Natural killer cell (primary cell): ENCODE measurements around the gene AP3M1. TPM values are rescaled to one million over a fixed set of nuclear protein-coding genes. Genes with fewer than 3 reads are reported as not detected.
A peak's percentile ranks its signal among the peaks of the same experiment; 100 is the strongest.

Source experiments
- ATAC-seq, 3 donors: fragments of 150-1000 bp in 2 of 3; fragments of 200-7000 bp in 1 of 3; cut with Tn5 transposase; 1 replicate in 1 of 3; 2 replicates in 2 of 3; pipeline ENCODE4 v1.10.0; 2021; ENCODE audit warnings: mild to moderate bottlenecking in 2 of 3, moderate library complexity in 2 of 3
- DNase-seq, 2 donors: peaks; one replicate each; pipeline versions ENCODE4 v3.0.0 to v3.0.0-alpha.2; 2013 to 2021; ENCODE audit warnings: mixed read lengths in 1 of 2
- H3K27ac ChIP-seq: one replicate; pipeline ENCODE4 v1.5.1; 2013; ENCODE audit warnings: mild to moderate bottlenecking, low read length
- H3K27me3 ChIP-seq: one replicate; pipeline ENCODE4 v1.6.1; 2013; ENCODE audit warnings: low read length; ENCODE audit not compliant: control insufficient read depth, insufficient read depth
- H3K36me3 ChIP-seq: one replicate; pipeline ENCODE4 v1.6.1; 2013; ENCODE audit warnings: low read length; ENCODE audit not compliant: control insufficient read depth, insufficient read depth
- H3K4me1 ChIP-seq: one replicate; pipeline ENCODE4 v1.6.1; 2013; ENCODE audit warnings: low read length; ENCODE audit not compliant: control insufficient read depth, insufficient read depth
- H3K4me3 ChIP-seq: one replicate; pipeline ENCODE4 v1.5.1; 2013; ENCODE audit warnings: low read length
- H3K9me3 ChIP-seq: one replicate; pipeline ENCODE4 v1.6.1; 2013; ENCODE audit warnings: low read length; ENCODE audit not compliant: control insufficient read depth, insufficient read depth
- H3K27ac Mint-ChIP-seq, 2 donors: one replicate each; pipeline ENCODE4 v1.8.0; 2022; ENCODE audit warnings: mild to moderate bottlenecking in 2 of 2, mixed read lengths in 2 of 2, moderate library complexity in 1 of 2
- H3K27me3 Mint-ChIP-seq, 2 donors: one replicate each; pipeline ENCODE4 v1.8.0; 2022; ENCODE audit warnings: low read depth in 2 of 2, mixed read lengths in 2 of 2
- H3K36me3 Mint-ChIP-seq: one replicate; pipeline ENCODE4 v1.8.0; 2022; ENCODE audit warnings: mixed read lengths
- H3K4me1 Mint-ChIP-seq, 2 donors: one replicate each; pipeline ENCODE4 v1.8.0; 2022; ENCODE audit warnings: mixed read lengths in 2 of 2
- H3K4me3 Mint-ChIP-seq: one replicate; pipeline ENCODE4 v1.8.0; 2022; ENCODE audit warnings: mild to moderate bottlenecking, moderate library complexity, mixed read lengths
- H3K9me3 Mint-ChIP-seq, 2 donors: one replicate each; pipeline ENCODE4 v1.8.0; 2022; ENCODE audit warnings: mixed read lengths in 2 of 2
- WGBS: methylation state at CpG from one replicate; pipeline ENCODE4 v1.1.7; 2013; ENCODE audit warnings: missing lambda C conversion rate; ENCODE audit not compliant: insufficient coverage; 5-methylcytosine and 5-hydroxymethylcytosine counted together
- intact Hi-C: fragments of 100-400 bp; cut with micrococcal nuclease; formaldehyde crosslinking; loops from one replicate; pipeline ENCODE4 v1.14.2; 2022
- total RNA-seq, 4 donors: library from RNA; stranded (reverse); fragments of 120-200 nt in 1 of 4; gene quantifications; one replicate each; pipeline versions ENCODE4 v1.2.3 to v1.2.4, GENCODE V29; 2013 to 2022
- TF ChIP-seq, protein P1 (sequence below): fragments of 200-600 bp; IDR thresholded peaks from one replicate; pipeline ENCODE4 v1.8.0; 2022; ENCODE audit warnings: antibody characterized with exemption

AP3M1 gene
- total RNA-seq, 3 donors from 2014 or later (not counting 1 experiment from before 2014, with no cell fraction given) = 40.6 to 48.8 (median 41.5) TPM

DNA sequence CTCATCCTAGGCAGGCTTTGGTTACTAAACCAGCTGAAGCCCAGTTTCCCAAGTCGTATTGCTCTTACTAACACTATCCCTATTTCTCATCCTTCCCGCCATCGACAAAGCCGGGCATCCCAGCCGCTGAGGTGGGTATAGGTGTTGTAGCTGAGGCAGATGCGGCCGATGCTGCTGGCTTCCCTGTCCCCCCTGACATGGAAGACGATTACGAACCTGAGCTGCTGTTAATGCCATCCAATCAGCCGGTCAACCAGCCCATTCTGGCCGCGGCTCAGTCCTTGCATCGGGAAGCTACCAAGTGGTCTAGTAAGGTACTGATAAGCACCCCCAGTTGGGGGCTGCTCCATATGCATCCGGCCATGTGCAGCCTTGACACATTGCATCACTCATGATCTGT, 38.8 kb downstream of the AP3M1 start:
- over 99% methylated on average over 13 of the region's 14 CpGs for WGBS
- no peaks in the 10 kb centered on the region for H3K9me3 Mint-ChIP-seq
- no peaks in the 10 kb centered on the region for H3K9me3 ChIP-seq
- TF ChIP-seq, protein P1, sequence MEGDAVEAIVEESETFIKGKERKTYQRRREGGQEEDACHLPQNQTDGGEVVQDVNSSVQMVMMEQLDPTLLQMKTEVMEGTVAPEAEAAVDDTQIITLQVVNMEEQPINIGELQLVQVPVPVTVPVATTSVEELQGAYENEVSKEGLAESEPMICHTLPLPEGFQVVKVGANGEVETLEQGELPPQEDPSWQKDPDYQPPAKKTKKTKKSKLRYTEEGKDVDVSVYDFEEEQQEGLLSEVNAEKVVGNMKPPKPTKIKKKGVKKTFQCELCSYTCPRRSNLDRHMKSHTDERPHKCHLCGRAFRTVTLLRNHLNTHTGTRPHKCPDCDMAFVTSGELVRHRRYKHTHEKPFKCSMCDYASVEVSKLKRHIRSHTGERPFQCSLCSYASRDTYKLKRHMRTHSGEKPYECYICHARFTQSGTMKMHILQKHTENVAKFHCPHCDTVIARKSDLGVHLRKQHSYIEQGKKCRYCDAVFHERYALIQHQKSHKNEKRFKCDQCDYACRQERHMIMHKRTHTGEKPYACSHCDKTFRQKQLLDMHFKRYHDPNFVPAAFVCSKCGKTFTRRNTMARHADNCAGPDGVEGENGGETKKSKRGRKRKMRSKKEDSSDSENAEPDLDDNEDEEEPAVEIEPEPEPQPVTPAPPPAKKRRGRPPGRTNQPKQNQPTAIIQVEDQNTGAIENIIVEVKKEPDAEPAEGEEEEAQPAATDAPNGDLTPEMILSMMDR = no peak
- H3K27ac Mint-ChIP-seq = peak overlapping the region; percentile 34 to 72
- peaks cover 30% of the 10 kb centered on the region for H3K36me3 Mint-ChIP-seq
- no peaks in the 10 kb centered on the region for H3K4me1 ChIP-seq
- intact Hi-C loops = no loop called here
- no peaks in the 10 kb centered on the region for H3K27me3 Mint-ChIP-seq
- ATAC-seq (no peak), DNase-seq (no peak)
- peaks cover 92% of the 10 kb centered on the region for H3K36me3 ChIP-seq
- peaks cover 13 to 19% of the 10 kb centered on the region in 2 donors for H3K4me1 Mint-ChIP-seq
- no peak overlapping the region for H3K4me3 ChIP-seq
- H3K4me3 Mint-ChIP-seq = no peak overlapping the region
- H3K27me3 ChIP-seq = no peaks in the 10 kb centered on the region
- no peak overlapping the region for H3K27ac ChIP-seq

DNA sequence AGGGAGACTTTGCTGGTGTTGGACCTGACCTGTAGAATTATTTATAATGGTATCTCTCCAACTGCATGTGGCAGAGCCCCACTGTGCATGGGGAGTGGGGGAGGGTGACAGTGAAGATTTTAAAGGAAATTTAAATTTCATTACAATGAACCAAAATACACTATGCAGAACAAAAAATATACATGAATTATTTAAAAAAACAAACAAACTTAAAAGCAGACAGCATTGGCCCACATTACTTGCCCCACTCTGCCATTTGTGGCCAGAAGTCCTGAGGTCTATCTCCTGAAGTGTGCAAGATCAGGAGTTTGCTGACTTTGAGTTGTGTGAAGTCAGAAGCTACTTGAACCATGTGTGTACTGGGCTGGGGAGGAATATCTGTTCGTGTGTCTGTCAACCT, 40.5 kb downstream of the AP3M1 start:
- DNase-seq (no peak), ATAC-seq (no peak)
- WGBS = 90% methylated on average over 1 of the region's 1 CpG
- peaks cover 13 to 14% of the 10 kb centered on the region in 2 donors for H3K4me1 Mint-ChIP-seq
- H3K27me3 ChIP-seq = no peaks in the 10 kb centered on the region
- H3K36me3 Mint-ChIP-seq = peaks cover 30% of the 10 kb centered on the region
- H3K4me1 ChIP-seq = no peaks in the 10 kb centered on the region
- intact Hi-C loops = no loop called here
- H3K9me3 ChIP-seq = no peaks in the 10 kb centered on the region
- no peaks in the 10 kb centered on the region for H3K27me3 Mint-ChIP-seq
- TF ChIP-seq, protein P1 = no peak
- H3K27ac Mint-ChIP-seq = peak overlapping the region; percentile 34 to 72
- no peak overlapping the region for H3K27ac ChIP-seq
- no peak overlapping the region for H3K4me3 ChIP-seq
- H3K9me3 Mint-ChIP-seq = no peaks in the 10 kb centered on the region
- H3K36me3 ChIP-seq = peaks cover 91% of the 10 kb centered on the region
- no peak overlapping the region for H3K4me3 Mint-ChIP-seq

DNA sequence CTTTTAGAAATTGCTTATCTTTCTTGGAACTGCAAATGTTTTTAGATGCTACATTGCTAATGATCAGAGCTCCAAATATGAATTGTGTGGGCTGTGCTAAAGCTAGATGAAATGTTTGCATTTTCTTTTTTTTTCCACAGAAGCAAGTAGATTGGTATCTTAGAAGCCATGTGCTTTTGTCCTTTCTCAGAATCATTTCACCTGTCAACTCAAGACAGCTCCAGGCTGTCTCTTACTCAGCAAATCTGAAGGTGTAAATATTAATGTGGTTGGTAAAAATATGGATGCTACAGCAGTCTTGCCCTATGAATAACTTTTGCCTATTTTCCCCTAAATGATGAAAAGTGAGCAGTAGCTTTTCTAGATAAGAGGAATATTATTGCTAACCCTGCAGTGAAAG, 41.2 kb downstream of the AP3M1 start:
- Mint-ChIP-seq H3K9me3 (no peaks in the 10 kb centered on the region), H3K27me3 (no peaks in the 10 kb centered on the region), H3K4me1 (peaks cover 13 to 14% of the 10 kb centered on the region in 2 donors), H3K4me3 (no peak overlapping the region), H3K27ac (peak overlapping the region; percentile 30 to 34), H3K36me3 (peaks cover 34% of the 10 kb centered on the region)
- Histone ChIP-seq H3K9me3 (no peaks in the 10 kb centered on the region), H3K4me1 (no peaks in the 10 kb centered on the region), H3K4me3 (no peak overlapping the region), H3K27ac (no peak overlapping the region), H3K36me3 (peaks cover 91% of the 10 kb centered on the region), H3K27me3 (no peaks in the 10 kb centered on the region)
- DNase-seq = no peak
- TF ChIP-seq, protein P1 = no peak
- no peak for ATAC-seq
- intact Hi-C loops = no loop called here

DNA sequence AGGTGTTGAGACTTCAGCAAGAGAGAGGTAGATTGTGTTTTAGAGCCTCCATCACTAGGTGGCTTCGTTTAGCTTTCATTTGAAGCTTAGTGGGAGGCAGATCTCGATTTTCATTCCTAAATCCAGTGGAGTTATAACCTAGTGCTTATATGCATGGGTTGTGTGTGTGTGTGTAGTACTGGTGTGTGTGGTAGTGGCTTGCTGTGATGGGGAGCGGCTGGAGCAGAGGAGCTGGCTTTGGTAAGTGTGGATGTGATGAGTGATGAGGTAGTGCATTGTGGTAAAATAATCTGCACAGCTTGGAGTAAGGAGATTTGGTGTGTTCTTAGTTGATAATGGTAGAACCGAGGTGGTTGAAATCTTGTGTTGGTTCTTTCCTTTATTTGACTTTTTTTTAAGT, 43.2 kb downstream of the AP3M1 start:
- Mint-ChIP-seq H3K4me1 (peaks cover 8 to 14% of the 10 kb centered on the region in 2 donors), H3K27ac (peak overlapping the region; percentile 29 to 65), H3K36me3 (peaks cover 40% of the 10 kb centered on the region), H3K4me3 (no peak overlapping the region), H3K9me3 (no peaks in the 10 kb centered on the region), H3K27me3 (no peaks in the 10 kb centered on the region)
- 92% methylated on average over 3 of the region's 4 CpGs for WGBS
- ATAC-seq (no peak), DNase-seq (no peak)
- Histone ChIP-seq H3K4me3 (no peak overlapping the region), H3K27me3 (no peaks in the 10 kb centered on the region), H3K9me3 (no peaks in the 10 kb centered on the region), H3K4me1 (no peaks in the 10 kb centered on the region), H3K27ac (no peak overlapping the region), H3K36me3 (peaks cover 87% of the 10 kb centered on the region)
- TF ChIP-seq, protein P1 = no peak
- intact Hi-C loops = no loop called here
